ENCODE measurements around the gene NHS.

Gene NHS

GRCh38 chrX:17759990-17760389 lies 385.0 kb downstream of the NHS start:
- POLR2A ChIA-PET, result no interaction called here
- WGBS (ENCODE audit: insufficient coverage), result 100% methylated on average over 1 of the region's 1 CpG
- Histone ChIP-seq H3K27ac (ENCODE audit: insufficient read depth in 1 of 2, low read depth in 1 of 2, low read length in 2 of 2, poor library complexity in 1 of 2, severe bottlenecking in 2 of 2) (no peak overlapping the region), H3K27me3 (replicated peaks in 2 of 5; ENCODE audit: control insufficient read depth in 4 of 5, insufficient read depth in 5 of 5, low read length in 4 of 5) (peaks cover 0 to 9% (median 0%) of the 10 kb centered on the region in 5 experiments), H3K4me3 (ENCODE audit: control insufficient read depth in 1 of 7, extremely low read depth in 1 of 7, insufficient read depth in 4 of 7, low read depth in 2 of 7, low read length in 6 of 7) (no peak overlapping the region), H3K36me3 (ENCODE audit: control insufficient read depth in 4 of 4, insufficient read depth in 4 of 4, low read length in 3 of 4) (no peaks in the 10 kb centered on the region), H3K9me3 (ENCODE audit: control extremely low read depth in 1 of 5, control insufficient read depth in 4 of 5, insufficient read depth in 2 of 5, low read depth in 1 of 5, low read length in 4 of 5) (no peaks in the 10 kb centered on the region), H3K4me1 (ENCODE audit: control extremely low read depth in 1 of 4, control insufficient read depth in 4 of 4, insufficient read depth in 4 of 4, low read length in 3 of 4) (no peaks in the 10 kb centered on the region)
- no peak for DNase-seq
- CTCF ChIA-PET, result no interaction called here

- WGBS (ENCODE audit: insufficient coverage), result 43% methylated on average over 1 of the region's 1 CpG
- no peak overlapping the region for H3K4me3 ChIP-seq (ENCODE audit: control insufficient read depth in 1 of 7, extremely low read depth in 1 of 7, insufficient read depth in 4 of 7, low read depth in 2 of 7, low read length in 6 of 7)
- H3K4me1 ChIP-seq (ENCODE audit: control extremely low read depth in 1 of 4, control insufficient read depth in 4 of 4, insufficient read depth in 4 of 4, low read length in 3 of 4), result peaks cover 0 to 29% (median 9%) of the 10 kb centered on the region in 4 experiments
- no peak overlapping the region for H3K27ac ChIP-seq (ENCODE audit: insufficient read depth in 1 of 2, low read depth in 1 of 2, low read length in 2 of 2, poor library complexity in 1 of 2, severe bottlenecking in 2 of 2)
- H3K36me3 ChIP-seq (ENCODE audit: control insufficient read depth in 4 of 4, insufficient read depth in 4 of 4, low read length in 3 of 4), result no peaks in the 10 kb centered on the region
- ChIA-PET POLR2A (no interaction called here), CTCF (interaction anchor here (0.7 kb wide), 1 partner anchor 818 kb away, joined by 3 read pairs; no protein-coding TSS in a partner anchor)
- peaks cover 0 to 7% (median 0%) of the 10 kb centered on the region in 5 experiments for H3K27me3 ChIP-seq (replicated peaks in 2 of 5; ENCODE audit: control insufficient read depth in 4 of 5, insufficient read depth in 5 of 5, low read length in 4 of 5)
- no peaks in the 10 kb centered on the region for H3K9me3 ChIP-seq (ENCODE audit: control extremely low read depth in 1 of 5, control insufficient read depth in 4 of 5, insufficient read depth in 2 of 5, low read depth in 1 of 5, low read length in 4 of 5)
- DNase-seq, result peak; percentile 7 to 46 (median 43)
These were observed 392.7 kb downstream of the NHS start for GRCh38 chrX:17767734-17768133.

- CTCF ChIA-PET, result no interaction called here
These were observed 394.0 kb downstream of the NHS start for GRCh38 chrX:17768997-17769396.

GRCh38 chrX:17769701-17770269 lies 394.8 kb downstream of the NHS start:
- peaks cover 0 to 7% (median 0%) of the 10 kb centered on the region in 5 experiments for H3K27me3 ChIP-seq (replicated peaks in 2 of 5; ENCODE audit: control insufficient read depth in 4 of 5, insufficient read depth in 5 of 5, low read length in 4 of 5)
- H3K4me1 ChIP-seq (ENCODE audit: control extremely low read depth in 1 of 4, control insufficient read depth in 4 of 4, insufficient read depth in 4 of 4, low read length in 3 of 4), result peaks cover 0 to 29% (median 9%) of the 10 kb centered on the region in 4 experiments
- ChIA-PET POLR2A (no interaction called here), CTCF (no interaction called here)
- DNase-seq, result no peak
- no peak overlapping the region for H3K4me3 ChIP-seq (ENCODE audit: control insufficient read depth in 1 of 7, extremely low read depth in 1 of 7, insufficient read depth in 4 of 7, low read depth in 2 of 7, low read length in 6 of 7)
- no peaks in the 10 kb centered on the region for H3K36me3 ChIP-seq (ENCODE audit: control insufficient read depth in 4 of 4, insufficient read depth in 4 of 4, low read length in 3 of 4)
- H3K27ac ChIP-seq (ENCODE audit: insufficient read depth in 1 of 2, low read depth in 1 of 2, low read length in 2 of 2, poor library complexity in 1 of 2, severe bottlenecking in 2 of 2), result no peak overlapping the region
- H3K9me3 ChIP-seq (ENCODE audit: control extremely low read depth in 1 of 5, control insufficient read depth in 4 of 5, insufficient read depth in 2 of 5, low read depth in 1 of 5, low read length in 4 of 5), result no peaks in the 10 kb centered on the region
- 65% methylated on average over 3 of the region's 3 CpGs for WGBS (ENCODE audit: insufficient coverage)

More at GRCh38 chrX:17768997-17769396, 394.0 kb downstream of the NHS start:
- POLR2A ChIA-PET, result no interaction called here
- H3K27ac ChIP-seq (ENCODE audit: insufficient read depth in 1 of 2, low read depth in 1 of 2, low read length in 2 of 2, poor library complexity in 1 of 2, severe bottlenecking in 2 of 2), result no peak overlapping the region
- WGBS (ENCODE audit: insufficient coverage), result 81% methylated on average over 5 of the region's 5 CpGs
- H3K4me3 ChIP-seq (ENCODE audit: control insufficient read depth in 1 of 7, extremely low read depth in 1 of 7, insufficient read depth in 4 of 7, low read depth in 2 of 7, low read length in 6 of 7), result no peak overlapping the region
- peaks cover 0 to 29% (median 9%) of the 10 kb centered on the region in 4 experiments for H3K4me1 ChIP-seq (ENCODE audit: control extremely low read depth in 1 of 4, control insufficient read depth in 4 of 4, insufficient read depth in 4 of 4, low read length in 3 of 4)
- H3K27me3 ChIP-seq (replicated peaks in 2 of 5; ENCODE audit: control insufficient read depth in 4 of 5, insufficient read depth in 5 of 5, low read length in 4 of 5), result peaks cover 0 to 7% (median 0%) of the 10 kb centered on the region in 5 experiments
- H3K36me3 ChIP-seq (ENCODE audit: control insufficient read depth in 4 of 4, insufficient read depth in 4 of 4, low read length in 3 of 4), result no peaks in the 10 kb centered on the region
- no peak for DNase-seq
- no peaks in the 10 kb centered on the region for H3K9me3 ChIP-seq (ENCODE audit: control extremely low read depth in 1 of 5, control insufficient read depth in 4 of 5, insufficient read depth in 2 of 5, low read depth in 1 of 5, low read length in 4 of 5)

- H3K4me1 ChIP-seq (ENCODE audit: control extremely low read depth in 1 of 4, control insufficient read depth in 4 of 4, insufficient read depth in 4 of 4, low read length in 3 of 4), result peaks cover 0 to 4% (median 2%) of the 10 kb centered on the region in 4 experiments
- POLR2A ChIA-PET, result no interaction called here
- H3K27me3 ChIP-seq (replicated peaks in 2 of 5; ENCODE audit: control insufficient read depth in 4 of 5, insufficient read depth in 5 of 5, low read length in 4 of 5), result peaks cover 0 to 6% (median 0%) of the 10 kb centered on the region in 5 experiments
- H3K9me3 ChIP-seq (ENCODE audit: control extremely low read depth in 1 of 5, control insufficient read depth in 4 of 5, insufficient read depth in 2 of 5, low read depth in 1 of 5, low read length in 4 of 5), result peaks cover 0 to 3% (median 0%) of the 10 kb centered on the region in 5 experiments
- no peak overlapping the region for H3K27ac ChIP-seq (ENCODE audit: insufficient read depth in 1 of 2, low read depth in 1 of 2, low read length in 2 of 2, poor library complexity in 1 of 2, severe bottlenecking in 2 of 2)
- H3K36me3 ChIP-seq (ENCODE audit: control insufficient read depth in 4 of 4, insufficient read depth in 4 of 4, low read length in 3 of 4), result no peaks in the 10 kb centered on the region
- no peak overlapping the region for H3K4me3 ChIP-seq (ENCODE audit: control insufficient read depth in 1 of 7, extremely low read depth in 1 of 7, insufficient read depth in 4 of 7, low read depth in 2 of 7, low read length in 6 of 7)
- CTCF ChIA-PET, result no interaction called here
- 76% methylated on average over 8 of the region's 8 CpGs for WGBS (ENCODE audit: insufficient coverage)
- no peak for DNase-seq
These were observed 398.3 kb downstream of the NHS start for GRCh38 chrX:17773221-17773876.

GRCh38 chrX:17774053-17774452 lies 399.1 kb downstream of the NHS start:
- ChIA-PET POLR2A (no interaction called here), CTCF (no interaction called here)
- no peak for DNase-seq
- 89% methylated on average over 1 of the region's 1 CpG for WGBS (ENCODE audit: insufficient coverage)
- peaks cover 0 to 6% (median 0%) of the 10 kb centered on the region in 5 experiments for H3K27me3 ChIP-seq (replicated peaks in 2 of 5; ENCODE audit: control insufficient read depth in 4 of 5, insufficient read depth in 5 of 5, low read length in 4 of 5)
- H3K9me3 ChIP-seq (ENCODE audit: control extremely low read depth in 1 of 5, control insufficient read depth in 4 of 5, insufficient read depth in 2 of 5, low read depth in 1 of 5, low read length in 4 of 5), result peaks cover 0 to 3% (median 0%) of the 10 kb centered on the region in 5 experiments
- H3K4me1 ChIP-seq (ENCODE audit: control extremely low read depth in 1 of 4, control insufficient read depth in 4 of 4, insufficient read depth in 4 of 4, low read length in 3 of 4), result peaks cover 0 to 4% (median 2%) of the 10 kb centered on the region in 4 experiments
- no peaks in the 10 kb centered on the region for H3K36me3 ChIP-seq (ENCODE audit: control insufficient read depth in 4 of 4, insufficient read depth in 4 of 4, low read length in 3 of 4)
- no peak overlapping the region for H3K4me3 ChIP-seq (ENCODE audit: control insufficient read depth in 1 of 7, extremely low read depth in 1 of 7, insufficient read depth in 4 of 7, low read depth in 2 of 7, low read length in 6 of 7)
- no peak overlapping the region for H3K27ac ChIP-seq (ENCODE audit: insufficient read depth in 1 of 2, low read depth in 1 of 2, low read length in 2 of 2, poor library complexity in 1 of 2, severe bottlenecking in 2 of 2)

- no CpG with 5 or more reads among the region's 2 CpGs for WGBS (ENCODE audit: insufficient coverage)
- Histone ChIP-seq H3K27ac (ENCODE audit: insufficient read depth in 1 of 2, low read depth in 1 of 2, low read length in 2 of 2, poor library complexity in 1 of 2, severe bottlenecking in 2 of 2) (no peak overlapping the region), H3K36me3 (ENCODE audit: control insufficient read depth in 4 of 4, insufficient read depth in 4 of 4, low read length in 3 of 4) (no peaks in the 10 kb centered on the region), H3K4me3 (ENCODE audit: control insufficient read depth in 1 of 7, extremely low read depth in 1 of 7, insufficient read depth in 4 of 7, low read depth in 2 of 7, low read length in 6 of 7) (no peak overlapping the region), H3K27me3 (replicated peaks in 2 of 5; ENCODE audit: control insufficient read depth in 4 of 5, insufficient read depth in 5 of 5, low read length in 4 of 5) (no peaks in the 10 kb centered on the region), H3K9me3 (ENCODE audit: control extremely low read depth in 1 of 5, control insufficient read depth in 4 of 5, insufficient read depth in 2 of 5, low read depth in 1 of 5, low read length in 4 of 5) (peaks cover 0 to 9% (median 0%) of the 10 kb centered on the region in 5 experiments), H3K4me1 (ENCODE audit: control extremely low read depth in 1 of 4, control insufficient read depth in 4 of 4, insufficient read depth in 4 of 4, low read length in 3 of 4) (no peaks in the 10 kb centered on the region)
- DNase-seq, result no peak
- ChIA-PET CTCF (no interaction called here), POLR2A (no interaction called here)
These were observed 404.0 kb downstream of the NHS start for GRCh38 chrX:17778997-17779396.
